Brain pericyte (primary cell): ENCODE results near the gene MTA1.

Source experiments
- DNase-seq: peaks from one replicate; pipeline ENCODE4 v3.0.0-alpha.2; 2012; ENCODE audit warnings: low read depth, low spot score

MTA1 gene

DNA sequence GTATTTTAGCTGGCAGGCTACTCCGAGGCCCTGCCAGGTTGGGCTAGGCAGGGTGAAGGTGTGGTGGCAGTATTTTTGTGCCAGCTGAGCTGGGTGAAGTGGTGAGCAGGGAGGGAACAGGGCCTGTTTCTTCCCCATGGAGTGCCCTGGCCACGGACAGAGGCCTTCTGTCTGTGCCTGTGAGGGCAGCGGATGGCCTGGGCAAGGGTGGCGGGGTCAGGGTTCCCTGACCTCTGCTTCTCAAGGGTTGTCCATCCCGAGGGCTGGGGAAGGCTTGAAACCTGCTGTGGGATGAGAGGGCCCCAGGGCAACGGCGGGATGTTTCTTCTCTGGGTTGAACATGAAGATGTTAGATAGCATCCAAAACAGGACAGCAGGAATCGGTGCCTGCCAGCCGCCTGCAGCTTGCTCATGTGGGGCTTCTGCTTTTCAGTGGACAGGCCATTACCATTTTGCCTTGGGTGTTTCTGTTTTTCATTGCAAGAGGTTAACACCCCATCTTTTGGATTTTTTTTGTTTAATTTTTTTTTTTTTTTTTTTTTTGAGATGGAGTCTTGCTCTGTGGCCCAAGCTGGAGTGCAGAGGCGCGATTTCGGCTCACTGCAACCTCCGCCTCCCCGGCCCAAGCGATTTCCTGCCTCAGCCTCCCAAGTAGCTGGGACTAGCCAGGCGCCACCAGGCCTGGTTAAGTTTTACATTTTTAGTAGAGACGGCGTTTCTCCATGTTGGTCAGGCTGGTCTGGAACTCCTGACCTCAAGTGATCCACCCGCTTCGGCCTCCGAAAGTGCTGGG, 3.3 kb downstream of the MTA1 start:
- DNase-seq = no peak

DNA sequence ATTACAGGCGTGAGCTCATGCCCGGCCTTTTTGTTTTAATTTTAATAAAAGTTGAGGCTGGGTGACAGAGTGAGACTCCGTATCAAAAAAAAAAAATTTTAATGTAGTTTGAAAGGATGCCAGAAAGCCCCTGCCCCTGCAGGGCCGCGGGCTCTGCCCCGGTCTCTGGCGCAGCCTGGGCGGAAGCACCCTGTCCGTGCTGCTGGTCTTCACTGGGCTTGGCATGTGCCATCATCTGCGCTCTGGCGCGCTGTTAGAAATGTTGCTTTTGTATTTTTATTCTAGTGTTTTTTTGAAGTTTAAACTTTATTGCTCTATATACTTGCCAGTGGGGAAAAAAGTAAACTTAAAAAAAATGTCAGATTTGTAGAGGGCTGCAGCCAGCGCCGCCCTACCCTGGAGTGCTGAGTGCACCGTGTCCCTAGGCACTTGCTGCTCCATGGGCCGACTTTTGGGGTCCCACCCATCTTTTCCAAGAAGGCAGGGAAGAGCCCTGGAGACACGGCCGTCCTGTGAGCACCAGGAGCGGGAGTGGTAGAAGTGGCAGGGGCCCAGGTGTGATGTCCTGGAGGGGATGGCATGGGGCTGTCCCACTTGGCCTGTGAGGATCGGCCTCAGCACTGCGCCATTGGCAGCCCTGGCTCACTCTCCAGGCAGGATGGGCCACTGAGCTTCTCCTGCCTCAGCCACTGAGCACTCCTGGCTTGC, 4.0 kb downstream of the MTA1 start:
- no peak for DNase-seq

GRCh38 chr14:105424861-105425260, 5.2 kb downstream of the MTA1 start:
- DNase-seq = no peak

DNA sequence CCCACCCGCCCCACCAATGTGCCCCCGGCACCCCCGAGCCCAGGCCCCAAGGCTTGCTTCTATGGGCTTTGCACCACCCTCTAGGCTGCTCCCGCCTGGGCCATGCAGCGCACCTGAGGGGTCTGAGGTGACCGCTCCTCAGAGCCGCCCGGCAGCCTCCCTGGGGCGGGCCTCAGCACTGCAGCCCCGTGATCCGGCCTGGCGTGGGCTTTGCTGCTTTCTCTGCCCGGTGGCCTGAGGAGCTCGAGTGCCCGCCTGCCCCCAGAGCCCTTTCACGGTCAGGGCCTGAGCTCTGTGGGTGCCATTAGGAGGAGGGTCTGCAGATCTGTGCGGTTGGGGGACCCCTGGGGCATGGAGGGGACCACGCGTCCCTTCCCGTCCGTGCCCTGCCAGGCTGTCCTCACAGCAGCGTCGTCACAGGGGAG, 6.2 kb downstream of the MTA1 start:
- DNase-seq = no peak

DNA sequence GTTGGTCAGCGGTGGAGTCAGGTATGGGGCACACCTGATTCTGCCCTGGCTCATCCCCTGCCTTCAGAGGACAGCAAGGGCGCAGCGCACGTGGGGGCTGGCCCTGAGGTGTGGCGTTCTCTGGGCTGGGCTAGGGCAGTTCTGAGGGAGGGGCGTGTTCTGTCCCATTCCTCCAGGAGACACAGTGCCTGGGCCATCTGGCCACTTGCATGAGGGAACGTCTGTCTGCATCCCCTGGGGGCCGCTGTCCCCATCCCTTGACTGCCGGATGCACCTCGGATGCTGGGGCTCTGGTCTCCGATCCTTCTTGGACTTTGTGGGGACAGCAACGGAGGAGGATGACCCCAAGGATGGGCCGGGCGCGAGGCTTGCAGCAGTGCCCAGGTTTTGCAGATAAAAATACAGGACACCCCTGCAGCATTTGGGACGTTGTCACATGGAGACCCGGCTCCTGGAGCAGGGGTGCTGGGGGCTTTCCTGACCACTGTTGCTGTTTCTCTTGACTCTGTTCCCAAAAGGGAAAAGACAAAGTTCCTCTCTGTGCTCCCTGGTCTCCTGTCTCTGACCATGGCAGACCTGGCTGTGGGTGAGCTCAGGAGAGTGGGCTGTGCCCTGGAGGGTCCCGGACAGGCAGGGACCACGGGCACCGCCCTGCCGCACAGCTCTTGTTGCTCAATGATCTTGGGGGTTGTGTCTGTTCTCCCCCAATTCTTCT, 6.9 kb downstream of the MTA1 start:
- DNase-seq = no peak

GRCh38 chr14:105427412-105427811, 7.8 kb downstream of the MTA1 start:
- DNase-seq = no peak

DNA sequence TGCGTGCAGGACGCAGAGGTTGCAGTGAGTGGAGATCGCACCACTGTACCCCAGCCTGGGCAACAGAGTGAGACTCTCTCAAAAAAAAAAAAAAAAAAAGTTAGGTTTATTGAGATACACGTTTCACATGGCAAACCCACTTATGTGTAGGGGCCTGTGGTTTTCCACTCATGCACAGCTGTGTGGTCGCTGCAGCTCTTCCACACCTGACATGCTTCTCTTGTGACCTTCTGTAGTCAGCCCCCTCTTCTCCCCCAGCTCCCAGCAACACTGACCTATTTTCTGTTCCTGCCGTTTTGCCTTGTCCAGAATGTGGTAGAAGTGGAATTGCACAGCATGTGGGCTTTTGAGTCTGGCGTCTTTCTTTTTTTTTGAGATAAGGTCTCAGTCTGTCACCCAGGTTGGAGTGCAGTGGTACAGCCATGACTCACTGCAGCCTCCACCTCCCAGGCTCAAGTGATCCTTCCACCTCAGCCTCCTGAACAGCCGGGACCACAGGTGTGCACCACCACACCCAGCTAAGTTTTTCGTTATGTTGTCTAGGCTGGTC, 8.4 kb downstream of the MTA1 start:
- DNase-seq = no peak

GRCh38 chr14:105430042-105430441, 10.4 kb downstream of the MTA1 start:
- no peak for DNase-seq

DNA sequence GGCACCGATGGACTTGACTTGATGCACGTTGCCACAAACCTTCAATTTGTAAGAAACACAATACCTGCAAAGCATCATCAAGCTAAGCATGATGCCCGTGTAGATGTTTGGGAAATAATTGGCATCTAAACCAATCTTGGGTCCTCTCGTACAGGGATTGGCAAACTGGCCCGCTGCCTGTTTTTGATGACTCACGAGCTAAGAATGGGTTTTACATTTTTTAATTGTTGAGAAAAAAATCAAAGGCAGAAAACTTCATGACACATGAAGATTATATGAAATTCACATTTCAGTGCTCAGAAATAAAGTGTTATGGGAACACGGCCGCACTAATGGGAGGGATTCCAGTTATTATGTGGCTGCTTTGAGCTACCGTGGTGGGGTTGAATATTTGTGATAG, 10.9 kb downstream of the MTA1 start:
- no peak for DNase-seq

- no peak for DNase-seq
Observed at GRCh38 chr14:105431256-105431655, 11.6 kb downstream of the MTA1 start.

DNA sequence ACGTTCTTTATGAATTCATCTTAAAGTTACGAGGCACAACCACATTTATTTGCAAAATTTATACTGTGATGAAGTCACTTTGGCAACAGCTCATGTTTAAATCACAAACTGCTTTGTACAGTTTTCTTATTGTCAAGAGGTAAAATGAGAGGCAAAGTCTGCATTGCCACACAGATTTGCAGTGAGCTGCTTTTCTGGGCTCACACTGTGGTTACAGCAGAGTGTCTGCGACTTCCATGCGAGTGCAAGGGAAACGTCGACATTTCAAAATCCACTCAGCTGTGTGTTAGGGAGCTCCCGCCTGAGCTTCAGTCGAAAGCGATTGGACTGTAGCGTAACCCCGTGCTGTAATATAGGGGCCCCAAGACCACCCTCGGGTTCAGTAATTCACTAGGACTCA, 13.0 kb downstream of the MTA1 start:
- no peak for DNase-seq

GRCh38 chr14:105433161-105433605, 13.6 kb downstream of the MTA1 start:
- no peak for DNase-seq

DNA sequence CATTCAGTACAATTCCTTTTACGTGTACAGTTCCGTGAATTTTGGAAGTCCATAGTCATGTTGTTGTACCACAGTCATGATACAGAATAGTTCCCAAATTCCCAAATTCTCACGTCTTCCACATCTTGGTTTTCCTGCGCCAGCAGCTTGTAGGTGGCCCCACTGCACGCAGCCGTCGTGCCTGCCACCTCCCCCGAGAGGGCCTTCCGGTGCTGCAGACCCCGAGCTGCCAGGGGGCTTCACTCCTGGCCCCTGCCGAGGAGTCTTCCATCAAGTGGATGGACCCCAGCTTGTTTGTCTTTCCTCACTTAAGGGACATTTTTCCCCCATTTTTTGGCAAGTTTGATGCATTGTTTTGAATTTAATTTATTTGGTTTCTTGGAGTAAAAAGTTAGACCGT, 16.8 kb downstream of the MTA1 start:
- no peak for DNase-seq

DNA sequence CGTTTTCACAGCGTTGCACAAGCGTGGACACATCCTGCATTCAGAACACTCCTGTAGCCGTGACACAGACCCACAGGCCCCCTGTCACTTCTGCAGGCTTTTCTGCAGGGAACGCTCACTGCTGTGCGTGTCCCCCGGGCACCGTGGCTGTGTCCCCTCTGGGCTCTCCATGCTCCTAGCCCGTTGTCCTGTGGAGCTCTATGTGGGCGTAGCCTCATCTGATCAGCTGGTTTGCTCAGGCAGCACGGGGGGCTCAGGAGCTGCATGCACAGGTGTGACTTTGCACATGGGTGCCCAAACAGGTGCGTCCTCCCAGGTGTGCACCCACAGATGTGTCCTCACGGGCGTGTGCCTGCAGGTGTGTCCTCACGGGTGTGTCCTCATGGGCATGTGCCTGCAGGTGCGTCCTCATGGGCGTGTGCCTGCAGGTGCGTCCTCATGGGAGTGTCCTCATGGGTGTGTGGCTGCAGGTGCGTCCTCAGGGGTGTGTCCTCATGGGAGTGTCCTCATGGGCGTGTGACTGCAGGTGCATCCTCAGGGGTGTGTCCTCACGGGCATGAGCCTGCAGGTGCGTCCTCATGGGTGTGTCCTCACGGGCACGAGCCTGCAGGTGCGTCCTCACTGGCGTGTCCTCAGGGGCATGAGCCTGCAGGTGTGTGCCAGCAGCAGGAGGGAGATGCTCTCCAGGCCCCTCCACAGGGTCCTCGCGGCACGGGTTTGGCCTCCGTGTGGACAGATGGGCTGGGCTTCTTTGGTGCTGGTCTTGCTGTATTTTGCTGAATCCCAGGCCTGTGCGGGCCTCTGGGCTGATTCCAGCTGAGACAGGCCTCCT, 17.5 kb downstream of the MTA1 start:
- no peak for DNase-seq

- DNase-seq = no peak
Observed at GRCh38 chr14:105437723-105438500, 18.3 kb downstream of the MTA1 start.

DNA sequence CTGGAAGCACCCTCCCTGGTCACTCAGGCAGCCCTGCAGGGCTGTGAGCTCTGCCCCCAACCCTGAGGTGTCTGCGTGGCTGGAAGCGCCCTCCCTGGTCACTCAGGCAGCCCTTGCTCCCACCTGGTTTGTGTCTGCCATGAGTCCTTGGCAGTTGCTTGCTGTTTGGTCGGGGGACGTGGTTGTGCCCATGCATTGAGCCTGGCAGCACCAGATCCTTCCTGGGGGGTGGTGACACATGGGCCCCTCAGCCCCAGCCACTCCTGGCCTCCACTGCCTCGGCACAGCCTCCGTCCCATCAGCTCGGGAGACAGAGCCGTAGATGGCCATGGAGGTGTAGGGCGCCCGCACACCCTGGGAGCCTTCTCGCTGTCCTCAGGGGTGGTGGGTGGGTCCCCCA, 19.6 kb downstream of the MTA1 start:
- no peak for DNase-seq

GRCh38 chr14:105439710-105440553, 20.3 kb downstream of the MTA1 start:
- DNase-seq = no peak

DNA sequence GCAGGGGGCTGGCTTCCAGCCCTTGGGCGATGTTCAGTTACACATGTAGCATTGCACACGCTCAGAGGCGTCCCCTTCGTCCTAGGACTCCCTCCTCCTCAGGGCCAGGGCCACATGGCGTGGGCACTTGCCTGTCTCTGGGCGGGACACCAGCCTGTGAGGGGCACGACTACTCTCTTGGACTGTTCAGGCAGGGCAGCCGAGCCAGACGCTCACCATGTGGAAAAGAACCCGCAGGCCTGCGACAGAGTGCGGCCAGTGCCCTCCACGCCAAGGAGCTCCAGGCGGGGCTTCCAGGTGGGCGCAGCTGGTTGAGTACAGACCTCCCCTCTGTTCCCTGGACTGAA, 20.9 kb downstream of the MTA1 start:
- no peak for DNase-seq

DNA sequence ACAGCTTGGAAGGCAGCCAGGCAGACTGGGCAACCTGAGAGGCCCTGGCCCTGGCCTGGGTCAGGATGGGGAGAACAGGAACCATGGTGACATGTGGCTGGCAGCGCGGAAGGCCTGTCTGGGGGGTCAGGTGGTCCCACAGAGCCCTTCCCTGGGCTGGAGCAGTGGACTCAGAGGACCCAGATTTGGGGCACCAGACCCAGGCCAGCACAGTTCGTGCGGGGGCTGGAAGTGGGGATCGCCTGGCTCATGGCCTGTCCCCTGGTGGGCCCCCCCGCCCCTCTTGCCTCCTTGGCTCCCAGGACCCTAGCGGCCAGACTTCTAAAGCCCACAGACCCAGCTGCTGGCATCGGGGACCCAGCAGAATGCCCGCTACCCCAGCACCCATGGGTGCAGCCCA, 21.4 kb downstream of the MTA1 start:
- DNase-seq = no peak

- DNase-seq = no peak
Observed at GRCh38 chr14:105442125-105442524, 22.5 kb downstream of the MTA1 start.
